SJSA1 (cell line): ENCODE measurements around the gene C13orf42. TPM values are rescaled to one million over a fixed set of nuclear protein-coding genes. Genes with fewer than 3 reads are reported as not detected.

Source experiments
- total RNA-seq: library from RNA; depleted of rRNA; stranded (reverse); fragments of >200 nt; shearing (Covaris generic); gene quantifications from 2 replicates; pipeline ENCODE4 v1.2.3, GENCODE V29; 2014; rRNA removed

The C13orf42 gene
- total RNA-seq, 1 experiment from 2014 or later = not detected

Other genes starting within 250 kb of the C13orf42 start
- 40.9 and 54.3 TPM in 2 replicates for gene RNASEH2B, start 201.5 kb downstream of the C13orf42 start, total RNA-seq
- gene FAM124A, start 111.1 kb upstream of the C13orf42 start, total RNA-seq = 0.29 TPM in 1 of 2 replicates, not detected in the other
- not detected in 2 replicates for gene SERPINE3, start 228.4 kb upstream of the C13orf42 start, total RNA-seq